ENCODE measurements around the gene OR51B2. TPM values are rescaled to one million over a fixed set of nuclear protein-coding genes. Genes with fewer than 3 reads are reported as not detected.
A peak's percentile ranks its signal among the peaks of the same experiment; 100 is the strongest.
"Not testable (repeated sequence)": the region's sequence is repeated elsewhere in the genome, so short reads cannot be mapped to it uniquely, and the experiment has no call there.

The OR51B2 gene
- total and polyA plus RNA-seq, 2 experiments from 2014 or later = 1.6 TPM; not detected in 1

- H3K27ac ChIP-seq = no peak overlapping the region
- no peak overlapping the region for H3K4me3 ChIP-seq
- DNase-seq (ENCODE audit: low read depth in 1 of 2, low spot score in 1 of 2) = peak in 1 of 2 donors; percentile 49
- H3K27me3 ChIP-seq = no peaks in the 10 kb centered on the region
- no peaks in the 10 kb centered on the region for H3K4me1 ChIP-seq (ENCODE audit: low read depth)
- no peaks in the 10 kb centered on the region for H3K36me3 ChIP-seq
- TF ChIP-seq, protein P1, sequence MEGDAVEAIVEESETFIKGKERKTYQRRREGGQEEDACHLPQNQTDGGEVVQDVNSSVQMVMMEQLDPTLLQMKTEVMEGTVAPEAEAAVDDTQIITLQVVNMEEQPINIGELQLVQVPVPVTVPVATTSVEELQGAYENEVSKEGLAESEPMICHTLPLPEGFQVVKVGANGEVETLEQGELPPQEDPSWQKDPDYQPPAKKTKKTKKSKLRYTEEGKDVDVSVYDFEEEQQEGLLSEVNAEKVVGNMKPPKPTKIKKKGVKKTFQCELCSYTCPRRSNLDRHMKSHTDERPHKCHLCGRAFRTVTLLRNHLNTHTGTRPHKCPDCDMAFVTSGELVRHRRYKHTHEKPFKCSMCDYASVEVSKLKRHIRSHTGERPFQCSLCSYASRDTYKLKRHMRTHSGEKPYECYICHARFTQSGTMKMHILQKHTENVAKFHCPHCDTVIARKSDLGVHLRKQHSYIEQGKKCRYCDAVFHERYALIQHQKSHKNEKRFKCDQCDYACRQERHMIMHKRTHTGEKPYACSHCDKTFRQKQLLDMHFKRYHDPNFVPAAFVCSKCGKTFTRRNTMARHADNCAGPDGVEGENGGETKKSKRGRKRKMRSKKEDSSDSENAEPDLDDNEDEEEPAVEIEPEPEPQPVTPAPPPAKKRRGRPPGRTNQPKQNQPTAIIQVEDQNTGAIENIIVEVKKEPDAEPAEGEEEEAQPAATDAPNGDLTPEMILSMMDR (IDR thresholded peaks at IDR 0.05; ENCODE audit: low read depth, low read length) = no peak
- H3K9me3 ChIP-seq (ENCODE audit: low read depth) = no peaks in the 10 kb centered on the region
Observed at GRCh38 chr11:5364214-5364613, 40.1 kb upstream of the OR51B2 start.

DNA sequence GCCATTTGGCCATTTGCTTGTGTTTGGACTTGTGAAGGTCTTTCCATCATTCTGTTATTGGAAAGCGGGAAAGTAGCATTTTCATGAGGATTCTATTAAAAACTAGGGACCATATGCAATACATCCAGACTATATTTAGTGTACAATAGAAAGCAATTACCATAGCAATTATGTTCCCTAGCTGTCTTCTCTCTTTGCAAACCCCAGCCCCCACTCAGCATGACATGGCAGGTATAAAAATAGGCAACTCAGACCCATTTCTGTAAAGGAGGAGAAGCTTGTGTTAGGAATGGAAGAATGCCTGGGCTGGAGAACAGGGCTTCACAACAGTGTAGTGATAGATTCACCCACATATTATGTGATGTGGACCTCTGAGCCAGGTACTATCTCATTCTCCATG lies 39.6 kb upstream of the OR51B2 start:
- no peak overlapping the region for H3K4me3 ChIP-seq
- no peaks in the 10 kb centered on the region for H3K36me3 ChIP-seq
- no peak overlapping the region for H3K27ac ChIP-seq
- H3K4me1 ChIP-seq (ENCODE audit: low read depth) = no peaks in the 10 kb centered on the region
- H3K9me3 ChIP-seq (ENCODE audit: low read depth) = no peaks in the 10 kb centered on the region
- no peak for DNase-seq (ENCODE audit: low read depth in 1 of 2, low spot score in 1 of 2)
- H3K27me3 ChIP-seq = no peaks in the 10 kb centered on the region
- TF ChIP-seq, protein P1 (IDR thresholded peaks at IDR 0.05; ENCODE audit: low read depth, low read length) = no peak

- no peaks in the 10 kb centered on the region for H3K9me3 ChIP-seq (ENCODE audit: low read depth)
- no peaks in the 10 kb centered on the region for H3K4me1 ChIP-seq (ENCODE audit: low read depth)
- TF ChIP-seq, protein P1 (IDR thresholded peaks at IDR 0.05; ENCODE audit: low read depth, low read length) = no peak
- no peaks in the 10 kb centered on the region for H3K27me3 ChIP-seq
- H3K36me3 ChIP-seq = no peaks in the 10 kb centered on the region
- DNase-seq (ENCODE audit: low read depth in 1 of 2, low spot score in 1 of 2) = no peak
- no peak overlapping the region for H3K4me3 ChIP-seq
- H3K27ac ChIP-seq = no peak overlapping the region
Observed at GRCh38 chr11:5362017-5362625, 38.0 kb upstream of the OR51B2 start.

- not testable (repeated sequence) for H3K4me3 ChIP-seq; H3K27ac ChIP-seq; DNase-seq (ENCODE audit: low read depth in 1 of 2, low spot score in 1 of 2); H3K4me1 ChIP-seq (ENCODE audit: low read depth); H3K27me3 ChIP-seq; H3K9me3 ChIP-seq (ENCODE audit: low read depth); H3K36me3 ChIP-seq
Observed at GRCh38 chr11:5356031-5356430, 31.9 kb upstream of the OR51B2 start.

GRCh38 chr11:5351208-5351607 lies 27.1 kb upstream of the OR51B2 start, which contains the start of gene OR51B6:
OR51B6 (plus strand) TSS chr11:5351508; CDS start chr11:5351508, 0 bp downstream.
- TF ChIP-seq, protein P1 (IDR thresholded peaks at IDR 0.05; ENCODE audit: low read depth, low read length) = no peak
- no peaks in the 10 kb centered on the region for H3K36me3 ChIP-seq
- H3K27me3 ChIP-seq = no peaks in the 10 kb centered on the region

DNA sequence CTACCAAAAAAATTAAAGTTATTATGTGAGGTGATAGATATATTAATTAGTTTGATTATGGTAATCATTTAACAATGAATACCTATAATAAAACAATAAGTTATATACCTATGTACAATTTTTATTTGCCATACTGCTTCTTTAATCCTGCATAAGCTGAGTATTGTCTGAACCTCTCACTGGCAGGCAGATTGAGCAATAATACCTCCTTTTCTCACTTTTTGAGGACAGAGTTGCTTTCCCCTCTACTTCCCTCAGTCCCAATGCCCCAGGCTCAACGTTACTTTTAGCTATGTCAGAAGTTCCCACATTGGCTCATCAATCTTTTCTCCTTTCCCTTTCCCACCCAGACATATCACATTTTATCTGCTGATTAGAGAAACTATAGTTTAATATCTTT lies 25.5 kb upstream of the OR51B2 start:
- Histone ChIP-seq H3K27ac (no peak overlapping the region), H3K9me3 (ENCODE audit: low read depth) (no peaks in the 10 kb centered on the region), H3K36me3 (no peaks in the 10 kb centered on the region), H3K4me3 (no peak overlapping the region), H3K27me3 (no peaks in the 10 kb centered on the region), H3K4me1 (ENCODE audit: low read depth) (no peaks in the 10 kb centered on the region)
- TF ChIP-seq, protein P1 (IDR thresholded peaks at IDR 0.05; ENCODE audit: low read depth, low read length) = no peak
- DNase-seq (ENCODE audit: low read depth in 1 of 2, low spot score in 1 of 2) = no peak

More at GRCh38 chr11:5351208-5351607, 27.1 kb upstream of the OR51B2 start, which contains the start of gene OR51B6:
- Histone ChIP-seq H3K9me3 (ENCODE audit: low read depth) (no peaks in the 10 kb centered on the region), H3K27ac (no peak within 1 kb of the TSS), H3K4me3 (no peak within 1 kb of the TSS), H3K4me1 (ENCODE audit: low read depth) (no peaks in the 10 kb centered on the region)
- DNase-seq (ENCODE audit: low read depth in 1 of 2, low spot score in 1 of 2) = no peak
